H1 (cell line): Measurements from ENCODE around the gene BRI3BP. TPM values are rescaled to one million over a fixed set of nuclear protein-coding genes. Genes with fewer than 3 reads are reported as not detected.

Source experiments
- TAF7 ChIP-seq: optimal IDR thresholded peaks from 2 replicates; pipeline ENCODE3; 2011; ENCODE audit warnings: low read depth, mild to moderate bottlenecking, inconsistent platforms, low read length, moderate library complexity, borderline replicate concordance
- TBP ChIP-seq: IDR thresholded peaks from 2 replicates; pipeline ENCODE4 v1.6.1; 2011; ENCODE audit warnings: low read depth, low read length, improper control_type of control experiment
- polyA plus RNA-seq, 7 experiments: library from polyadenylated mRNA; depleted of rRNA in 3 of 7; stranded (reverse) in 5 of 7; unstranded in 2 of 7; fragments of >200 nt in 5 of 7; fragments of 200-250 nt in 2 of 7; gene quantifications; 1 replicate in 5 of 7; 2 replicates in 1 of 7; 4 replicates in 1 of 7; pipeline versions ENCODE4 v1.2.1 to v1.2.3, GENCODE V29; 2011 to 2013; ENCODE audit warnings: missing spikeins in 2 of 7, mixed read lengths in 2 of 7
- total RNA-seq: library from RNA; stranded (reverse); fragmentation: NEBNext Ultra II Directional; extraction: Animal tissue kit (Norgen Biotek cat#: 25700); gene quantifications from 2 replicates; pipeline ENCODE4 v1.2.1, GENCODE V29; 2021

Gene BRI3BP
- total and polyA plus RNA-seq, 2 of the 8 experiments (the other 6 are each of a cell fraction or from before 2014, with no cell fraction given), result 5.4 to 14.2 TPM

- TF ChIP-seq TBP (no peak), TAF7 (no peak)
Measured at GRCh38 chr12:124949066-124949465, 44.4 kb upstream of the BRI3BP start (continued).
